Glomerular visceral epithelial cell (primary cell): Measurements from ENCODE around the gene TMEM40.
"Not testable (repeated sequence)": the region's sequence is repeated elsewhere in the genome, so short reads cannot be mapped to it uniquely, and the experiment has no call there.

Experiments used
- DNase-seq: peaks from one replicate; pipeline ENCODE4 v3.0.0-alpha.2; 2016; ENCODE audit errors: extremely low spot score

TMEM40 gene, protein sequence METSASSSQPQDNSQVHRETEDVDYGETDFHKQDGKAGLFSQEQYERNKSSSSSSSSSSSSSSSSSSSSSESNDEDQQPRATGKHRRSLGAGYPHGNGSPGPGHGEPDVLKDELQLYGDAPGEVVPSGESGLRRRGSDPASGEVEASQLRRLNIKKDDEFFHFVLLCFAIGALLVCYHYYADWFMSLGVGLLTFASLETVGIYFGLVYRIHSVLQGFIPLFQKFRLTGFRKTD

DNA sequence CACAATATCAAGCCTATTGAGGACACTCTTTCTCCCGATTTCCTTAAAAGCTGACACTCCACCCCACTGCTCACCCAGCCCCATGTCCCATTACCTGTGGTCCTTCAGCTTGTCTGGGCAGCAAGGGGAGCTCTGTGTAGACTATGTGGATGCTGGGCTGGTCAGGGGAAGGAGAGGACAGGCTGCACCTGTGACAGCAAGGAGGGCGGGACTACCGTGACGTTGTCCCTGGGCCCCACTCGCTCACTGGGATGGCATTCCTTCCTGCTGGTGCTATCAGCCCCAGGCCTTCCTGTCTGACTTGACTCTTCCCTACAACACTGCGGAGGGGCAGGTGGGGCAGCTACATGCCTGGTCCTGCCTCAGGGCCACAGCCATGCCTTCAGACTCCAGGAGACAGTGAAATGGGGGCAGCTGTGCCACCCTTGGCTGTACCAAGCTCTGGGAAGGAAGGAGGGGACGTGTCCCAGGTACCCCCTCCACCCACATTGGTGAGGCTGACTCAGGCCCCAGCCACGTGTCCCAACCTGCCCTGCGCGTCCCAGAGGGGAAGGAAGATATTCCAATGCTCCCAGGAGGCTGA, at the start of gene TMEM40:
TMEM40 (minus strand) TSS at position 163 of the 583 bp plus-strand sequence. CDS start 9,427 bp downstream, outside the sequence.
- peak; percentile 30 for DNase-seq

DNA sequence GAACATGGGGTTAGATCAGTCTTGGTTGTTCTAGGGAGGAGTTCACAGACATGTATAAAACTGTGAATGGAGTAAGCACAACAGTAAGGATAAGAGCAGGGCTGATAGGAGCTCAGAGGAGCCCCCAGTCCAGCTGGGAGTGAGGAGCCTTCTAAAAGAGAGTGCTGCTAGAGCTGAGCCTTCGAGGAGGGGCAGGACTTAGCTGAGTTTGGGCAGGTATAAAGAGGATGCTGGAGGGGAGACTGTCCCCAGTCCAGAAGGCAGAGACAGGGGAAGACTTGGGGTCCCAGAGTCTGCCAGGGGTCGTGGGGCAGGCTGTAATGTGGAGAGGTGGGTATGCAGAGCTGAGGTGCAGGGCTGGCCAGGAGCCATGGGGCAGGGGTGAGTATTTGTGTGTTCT, 49.5 kb upstream of the TMEM40 start:
- no peak for DNase-seq

DNA sequence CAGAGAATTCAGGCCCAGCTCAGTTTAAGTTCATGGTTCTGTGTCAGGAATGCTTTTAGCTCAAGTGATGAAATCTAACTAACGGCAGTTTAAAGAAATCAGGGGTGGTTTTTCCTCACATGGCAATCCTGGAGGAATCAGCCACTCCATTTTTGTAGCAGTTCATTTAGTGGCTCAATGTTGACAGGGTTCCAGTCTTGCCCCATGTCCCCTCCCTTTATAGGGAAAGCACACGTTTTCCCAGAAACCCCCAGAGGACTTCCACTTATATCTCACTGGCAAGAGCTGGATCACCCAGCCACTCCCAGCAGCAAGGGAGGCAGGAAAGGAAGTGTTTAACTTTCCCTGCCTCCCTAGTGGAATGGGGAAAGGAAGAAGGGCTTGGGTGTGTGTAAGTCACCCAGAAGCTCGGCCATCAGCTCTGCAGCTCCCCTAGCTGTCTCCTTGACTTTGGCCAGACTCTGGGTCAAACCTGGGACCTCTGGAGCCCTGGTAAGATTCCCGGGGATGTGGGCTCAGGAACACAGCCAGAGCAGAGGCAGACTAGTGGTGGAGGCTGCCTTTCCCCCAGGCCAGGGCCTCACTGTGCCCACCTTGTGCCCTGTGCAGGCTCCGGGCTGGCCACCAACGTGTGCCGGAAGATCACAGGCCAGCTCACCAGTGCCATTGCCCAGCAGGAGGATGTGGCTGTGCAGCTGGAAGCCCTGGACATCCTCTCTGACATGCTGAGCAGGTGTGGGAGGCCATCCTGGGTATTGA, 48.7 kb upstream of the TMEM40 start:
- no peak for DNase-seq

DNA sequence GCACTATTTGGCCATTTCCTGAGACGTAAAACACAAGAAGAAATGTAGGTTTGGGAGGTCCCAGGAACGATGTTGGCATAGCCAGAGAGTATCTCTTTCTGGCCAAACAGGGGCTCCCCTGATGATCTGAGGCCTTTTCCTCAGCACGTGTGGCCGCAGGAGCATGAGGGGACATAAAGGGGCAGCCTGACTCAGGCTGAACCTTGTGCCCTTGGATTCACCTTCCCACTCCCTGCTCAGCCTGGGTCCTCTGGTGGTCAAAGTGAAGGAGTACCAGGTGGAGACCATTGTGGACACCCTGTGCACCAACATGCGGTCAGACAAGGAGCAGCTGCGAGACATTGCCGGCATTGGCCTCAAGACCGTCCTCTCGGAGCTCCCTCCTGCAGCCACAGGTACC, 48.0 kb upstream of the TMEM40 start:
- DNase-seq = no peak

DNA sequence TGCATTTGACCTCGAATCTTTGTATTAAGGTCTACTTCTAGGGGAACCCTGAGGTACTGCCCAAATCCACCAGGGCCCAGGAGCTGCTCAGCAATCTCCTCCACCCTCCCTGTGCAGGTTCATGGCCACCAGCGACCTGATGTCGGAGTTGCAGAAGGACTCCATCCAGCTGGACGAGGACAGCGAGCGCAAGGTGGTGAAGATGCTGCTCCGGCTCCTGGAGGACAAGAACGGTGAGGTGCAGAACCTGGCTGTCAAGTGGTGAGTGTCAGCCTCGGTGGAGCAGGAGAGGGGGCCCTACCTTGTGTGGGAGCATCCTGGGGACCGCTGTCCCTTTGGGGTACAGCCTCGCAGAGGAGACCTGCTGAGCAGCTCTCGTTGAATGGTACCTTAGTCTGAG, 44.3 kb upstream of the TMEM40 start:
- DNase-seq = no peak

DNA sequence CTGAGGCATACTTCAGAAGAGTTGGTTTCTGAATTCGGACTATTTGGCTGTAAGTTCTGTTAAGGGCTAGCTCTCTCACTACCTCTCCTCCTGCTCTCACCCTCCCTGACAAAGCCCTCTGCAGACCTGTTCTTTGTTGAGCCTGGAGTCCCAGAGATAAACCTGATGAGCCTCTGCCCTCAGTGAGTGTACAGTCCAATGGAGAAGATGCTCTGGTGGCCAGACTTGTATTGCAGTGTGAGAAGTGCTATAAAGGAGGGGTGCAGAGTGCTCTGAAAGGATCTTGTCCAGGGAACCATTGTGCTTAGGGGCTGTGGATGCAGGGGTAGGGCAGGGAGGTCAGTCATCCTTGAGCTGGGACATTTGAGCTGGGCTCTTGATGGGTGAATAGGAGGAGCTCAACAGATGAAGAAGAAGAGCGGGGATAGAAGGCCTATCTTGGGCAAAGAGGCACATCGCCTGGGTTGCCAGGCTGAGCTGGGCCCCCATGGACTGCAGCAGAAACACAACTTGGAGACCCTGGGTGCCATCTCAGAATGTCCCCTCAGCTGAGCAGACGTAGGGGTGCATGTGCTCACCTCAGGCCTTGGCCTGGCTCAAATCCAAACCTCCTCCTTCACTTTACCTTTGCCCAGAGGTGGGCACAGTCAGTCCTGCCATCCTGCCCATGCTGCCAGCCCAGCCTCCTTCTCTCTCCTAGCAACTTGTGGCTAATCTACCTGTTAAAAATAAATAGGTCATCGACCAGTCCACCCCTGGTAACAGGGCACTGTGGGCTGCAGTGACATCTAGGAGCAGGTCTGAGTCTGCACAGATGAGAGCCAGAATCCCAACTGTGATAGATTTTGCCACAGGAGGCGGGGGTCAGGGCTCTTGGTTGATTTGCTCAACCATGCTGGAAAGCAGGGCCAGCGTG, 40.7 kb upstream of the TMEM40 start:
- no peak for DNase-seq

DNA sequence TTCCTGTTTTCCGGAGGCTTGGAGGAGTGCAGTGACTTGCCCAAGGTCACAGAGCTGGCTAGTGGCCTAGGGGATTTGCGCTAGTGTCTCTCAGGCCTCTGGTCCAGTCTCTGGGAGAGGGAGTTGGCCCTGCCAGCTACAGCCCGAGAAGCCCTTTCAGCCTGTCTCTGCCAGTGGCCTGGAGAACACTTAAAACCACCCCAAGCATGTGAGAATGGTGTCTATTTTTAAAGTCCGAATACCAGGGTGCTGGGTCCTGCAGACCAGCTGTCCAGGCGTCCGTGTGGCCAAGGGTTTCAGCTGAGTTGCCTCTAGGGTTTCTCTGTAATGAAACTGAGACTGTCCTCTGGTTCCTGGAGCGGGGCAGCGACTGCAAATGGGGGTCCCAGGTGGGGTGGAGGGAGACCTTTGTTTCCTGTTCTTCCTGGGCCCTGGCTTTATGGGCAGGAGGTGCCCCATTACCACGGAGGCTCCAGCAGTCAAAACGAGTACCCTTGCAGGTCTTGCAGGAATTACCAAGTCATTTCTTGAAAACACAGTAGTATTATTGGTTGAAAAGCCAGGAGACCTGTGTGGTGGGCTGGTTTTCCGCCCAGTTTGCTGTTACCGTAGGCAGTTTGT, 39.6 kb upstream of the TMEM40 start:
- DNase-seq = no peak

DNA sequence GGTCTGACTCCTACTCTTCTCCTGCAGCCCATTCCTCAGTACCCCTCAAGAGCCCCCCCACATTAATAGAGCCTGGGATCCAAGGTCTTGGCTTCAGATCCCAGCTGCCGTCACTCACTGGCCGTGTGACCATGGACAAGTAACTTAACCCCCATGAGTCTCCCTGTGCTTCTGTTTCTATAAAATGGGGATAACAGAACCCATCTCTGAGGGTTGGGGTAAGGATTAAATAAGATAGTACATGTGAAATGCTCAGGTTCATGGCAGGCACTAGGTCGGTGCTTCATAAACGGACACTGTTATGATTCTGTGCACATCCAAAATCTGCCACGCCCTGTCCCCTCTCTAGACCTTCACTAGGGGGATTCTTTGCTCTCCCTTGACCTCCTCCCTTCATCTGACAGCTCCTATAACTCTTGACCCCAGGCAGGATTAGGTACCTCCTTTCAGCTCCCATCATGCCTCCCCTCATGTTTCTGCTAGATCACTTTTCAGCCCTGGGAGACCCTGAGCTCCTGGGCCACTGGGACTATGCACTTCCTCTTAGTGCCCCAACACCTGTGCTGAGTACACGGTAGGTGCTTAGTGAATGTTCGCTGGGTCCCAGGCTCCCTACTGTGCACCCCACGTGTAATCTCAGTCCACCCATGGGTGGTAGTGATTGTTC, 39.0 kb upstream of the TMEM40 start:
- no peak for DNase-seq

DNA sequence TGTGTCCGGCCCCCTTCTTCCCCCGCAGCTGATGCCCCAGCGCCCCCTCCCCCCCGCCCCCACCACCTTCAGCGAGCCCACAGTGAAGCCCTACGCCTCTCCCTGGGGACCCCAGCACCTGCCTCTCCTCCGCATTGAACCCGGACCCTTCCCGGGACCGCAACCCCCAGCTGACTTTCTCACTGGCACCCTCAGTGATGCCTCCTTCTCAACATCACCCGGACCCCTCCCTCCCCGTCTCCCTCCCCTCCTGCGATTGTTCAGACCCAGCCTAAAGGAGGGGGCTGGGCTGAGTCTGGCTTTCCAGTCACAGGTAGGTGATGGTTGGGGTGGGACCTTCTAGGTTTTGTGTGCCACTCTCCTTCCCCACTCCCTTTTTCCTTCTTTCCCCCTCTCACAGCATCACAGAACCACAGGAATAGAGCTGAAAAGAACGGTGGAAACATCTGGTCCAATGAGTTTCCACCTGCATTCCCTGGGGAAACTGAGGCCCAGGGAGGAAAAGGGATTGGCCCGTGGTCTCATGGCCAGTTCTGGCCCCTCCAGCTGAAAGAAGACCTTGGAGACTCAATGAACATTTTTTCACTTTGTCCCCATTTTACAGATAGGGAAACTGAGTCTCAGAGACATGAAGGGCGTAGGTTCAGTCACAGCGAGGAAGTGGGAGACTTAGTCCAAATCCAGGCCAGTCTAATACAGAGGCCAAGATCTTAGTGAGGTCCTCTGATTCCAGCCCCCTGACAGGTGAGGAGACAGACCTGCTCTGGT, 38.2 kb upstream of the TMEM40 start:
- DNase-seq = no peak

DNA sequence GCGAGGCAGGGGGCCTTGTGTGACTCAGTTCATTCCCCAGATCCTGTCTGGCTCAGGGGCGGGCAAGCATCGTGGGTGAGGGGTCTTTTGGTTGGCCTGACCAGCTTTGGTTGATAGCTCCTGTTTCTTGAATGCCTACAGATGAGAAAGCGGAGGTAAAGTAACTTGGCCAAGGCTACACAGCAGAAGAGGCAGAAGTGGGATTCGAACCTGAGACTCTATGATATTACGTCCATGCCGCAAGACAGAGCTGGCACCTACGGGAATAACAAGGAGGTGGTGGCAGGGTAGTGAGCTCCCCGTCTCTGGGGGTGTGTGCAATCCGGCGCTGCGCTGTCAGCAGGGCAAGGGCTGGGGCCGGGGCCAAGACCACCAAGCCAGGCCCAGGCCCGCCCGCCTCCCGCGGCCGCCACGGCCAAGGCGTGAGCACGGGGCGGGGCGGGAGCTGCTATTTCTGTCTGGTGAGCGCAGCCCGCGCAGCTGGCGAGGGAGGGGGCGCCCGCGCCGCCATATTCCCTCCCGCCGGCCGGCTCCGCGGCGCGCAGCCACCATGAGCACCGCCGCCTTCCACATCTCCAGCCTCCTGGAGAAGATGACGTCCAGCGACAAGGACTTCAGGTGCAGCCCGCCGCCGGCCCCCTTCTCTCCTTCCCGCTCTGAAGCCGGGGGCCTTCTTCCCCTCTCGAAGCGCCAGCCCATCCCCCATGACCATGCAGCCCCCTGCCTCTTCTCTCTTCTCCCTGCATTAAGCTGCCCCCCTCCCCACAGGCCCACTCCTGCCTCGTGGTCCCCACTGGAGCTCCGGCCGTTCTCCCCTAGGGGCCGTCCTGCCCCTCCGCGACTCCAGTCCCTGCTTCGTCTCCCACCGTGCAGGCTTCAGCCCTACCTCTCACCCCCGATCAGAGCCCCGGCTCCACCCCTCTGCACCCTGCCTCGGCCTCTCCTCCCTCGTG, 37.4 kb upstream of the TMEM40 start, which contains the start of gene CAND2:
CAND2 (plus strand) TSS at position 510 of the 953 bp plus-strand sequence; CDS start at position 551, 41 bp downstream.
- DNase-seq = no peak

DNA sequence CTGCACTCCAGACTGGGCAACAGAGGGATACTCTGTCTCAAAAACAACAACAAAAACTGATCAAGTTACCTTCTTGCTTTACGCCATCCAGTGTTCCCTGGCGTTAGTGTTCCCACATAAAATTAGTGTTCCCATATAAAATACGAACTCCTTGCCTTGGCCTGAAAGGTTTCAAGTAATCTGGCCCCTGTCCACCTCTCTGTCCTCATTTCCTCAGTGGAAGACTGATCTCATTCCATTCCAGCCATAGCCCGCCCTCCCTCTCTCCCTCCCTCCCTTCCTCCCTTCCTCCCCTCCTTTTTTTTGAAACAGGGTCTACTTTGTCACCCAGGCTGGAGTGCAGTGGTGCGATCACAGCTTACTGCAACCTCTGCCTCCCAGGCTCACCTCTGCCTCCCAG, 34.6 kb upstream of the TMEM40 start:
- no peak for DNase-seq

DNA sequence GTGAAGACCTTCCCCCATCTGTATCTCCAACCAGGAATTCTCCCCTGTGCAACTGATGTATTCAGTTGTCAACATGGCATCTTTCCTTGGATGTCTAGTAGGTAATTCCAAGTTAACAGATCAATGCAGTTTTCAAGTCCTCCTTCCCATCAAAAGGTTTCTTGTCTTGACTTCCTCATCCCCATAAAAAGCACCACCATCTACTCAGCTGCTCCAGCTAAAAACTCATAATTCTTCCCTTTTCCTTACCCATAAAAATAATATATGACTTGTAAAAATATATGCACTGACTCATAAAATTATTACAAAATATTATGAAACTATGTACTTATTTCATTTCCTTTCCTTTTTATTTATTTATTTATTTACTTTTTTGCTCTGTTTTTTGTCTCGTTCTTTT, 32.4 kb upstream of the TMEM40 start:
- DNase-seq = no peak

DNA sequence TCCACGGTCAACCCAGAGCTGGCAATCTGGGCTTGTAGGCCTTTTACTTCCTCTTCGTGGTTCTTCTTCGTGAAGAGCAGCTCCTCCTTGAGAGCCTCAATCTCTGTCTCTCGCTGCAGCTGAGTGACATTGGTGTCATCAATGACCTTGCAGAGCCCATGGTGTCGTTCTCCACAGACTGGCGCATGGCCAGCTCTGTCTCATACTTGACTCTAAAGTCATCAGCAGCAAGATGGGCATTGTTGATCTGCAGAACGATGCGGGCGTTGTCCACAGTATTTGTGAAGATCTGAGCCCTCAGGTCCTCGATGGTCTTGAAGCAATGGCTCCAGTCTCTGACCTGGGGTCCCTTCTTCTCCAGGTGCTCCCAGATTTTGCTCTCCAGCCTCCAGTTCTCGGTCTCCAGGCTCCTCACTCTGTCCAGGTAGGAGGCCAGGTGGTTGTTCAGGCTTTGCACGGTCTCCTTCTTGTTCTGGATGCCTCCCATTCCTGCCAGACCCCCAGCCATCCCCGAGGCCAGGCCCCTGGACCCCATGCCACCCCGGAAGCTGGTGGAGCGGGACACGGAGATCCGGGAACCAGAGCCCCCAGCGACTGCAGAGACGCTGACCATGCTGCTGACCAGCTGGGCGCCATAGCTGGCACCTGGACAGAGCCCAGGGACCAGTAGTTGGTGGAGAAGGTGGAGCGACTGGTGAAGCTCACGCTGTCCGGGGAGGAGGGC, 29.1 kb upstream of the TMEM40 start:
- not testable (repeated sequence) for DNase-seq

DNA sequence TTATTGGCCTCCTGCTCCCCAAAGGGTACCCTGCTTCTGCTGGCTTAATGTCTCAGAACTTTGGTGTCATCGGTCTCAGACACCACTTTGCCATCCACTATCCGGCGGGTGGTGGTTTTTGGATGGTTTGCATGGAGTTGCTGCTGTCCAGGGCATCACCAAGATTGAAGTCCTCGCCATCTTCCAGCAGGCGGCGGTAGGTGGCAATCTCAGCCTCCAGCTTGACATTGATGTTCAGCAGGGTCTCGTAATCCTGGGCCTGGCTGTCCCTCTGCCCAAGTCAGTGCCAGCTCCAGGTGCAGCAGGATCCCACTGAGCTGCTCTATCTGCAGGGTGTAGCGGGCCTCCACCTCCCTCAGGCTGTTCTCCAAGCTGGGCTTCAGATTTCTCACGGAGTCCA, 28.3 kb upstream of the TMEM40 start:
- not testable (repeated sequence) for DNase-seq

DNA sequence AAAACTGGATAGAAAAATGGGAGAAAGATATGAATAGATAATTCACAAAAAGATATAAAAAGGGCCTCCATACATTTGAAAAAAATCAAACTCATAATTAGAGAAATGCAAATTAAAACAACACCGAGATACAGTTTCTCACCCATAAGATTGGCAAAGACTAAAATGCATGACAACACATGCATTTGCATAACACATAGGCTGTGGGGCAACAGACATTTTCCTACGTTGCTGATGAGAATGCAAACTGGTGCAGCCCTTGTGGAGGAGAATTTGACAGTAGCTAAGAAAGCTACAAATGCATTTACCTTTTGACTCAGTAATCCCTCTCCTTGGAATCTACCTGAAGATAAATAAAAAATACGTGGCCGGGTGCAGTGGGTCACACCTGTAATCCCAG, 26.0 kb upstream of the TMEM40 start:
- no peak for DNase-seq

DNA sequence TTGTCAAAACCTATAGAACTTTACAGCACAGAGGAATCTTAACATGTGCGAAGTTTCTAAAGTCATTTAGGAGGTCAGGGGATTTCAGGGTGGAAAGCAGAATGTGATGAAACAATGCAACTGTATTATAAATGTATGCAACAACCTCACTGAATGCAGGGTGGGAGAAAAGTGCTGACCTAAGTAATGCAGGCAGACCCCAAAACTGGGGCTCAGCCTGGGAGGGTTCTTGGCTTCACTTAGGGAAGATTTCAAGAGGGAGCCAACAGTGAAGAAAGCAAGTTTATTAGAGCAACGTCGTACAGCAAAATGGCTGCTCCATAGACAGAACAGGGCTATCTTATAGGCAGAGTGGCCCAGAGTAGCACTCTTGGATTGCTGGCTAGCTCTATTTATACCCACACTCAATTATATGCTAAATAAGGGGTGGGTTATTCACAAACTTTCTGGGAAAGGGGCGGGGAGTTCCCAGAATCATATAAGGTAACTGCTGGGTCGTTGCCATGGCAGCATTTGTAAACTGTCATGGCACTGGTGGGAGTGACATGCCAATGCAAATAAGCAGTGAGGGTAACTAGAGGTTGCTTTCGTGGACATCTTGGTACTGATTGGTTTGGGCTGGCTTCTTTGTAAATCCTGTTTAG, 23.2 kb upstream of the TMEM40 start:
- no peak for DNase-seq

DNA sequence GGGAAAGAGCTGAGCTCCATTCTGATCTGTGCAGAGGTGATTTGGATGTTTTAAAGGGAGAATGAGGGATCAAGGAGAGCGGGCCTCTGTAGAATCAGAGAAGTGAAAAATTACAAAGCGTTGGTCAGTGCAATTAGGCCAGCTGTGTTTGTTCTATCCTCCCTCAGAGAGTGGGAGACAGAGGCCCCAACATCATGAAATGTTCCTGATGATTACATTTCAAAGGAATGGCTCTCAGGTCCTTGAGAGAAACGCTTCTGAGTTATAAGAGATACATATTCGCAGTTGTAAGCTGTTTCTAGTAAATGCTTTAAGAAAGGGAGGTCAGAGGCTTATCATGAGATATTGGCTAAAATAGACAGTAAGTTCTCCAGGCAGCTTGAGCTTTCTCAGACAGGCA, 21.7 kb upstream of the TMEM40 start:
- no peak for DNase-seq

DNA sequence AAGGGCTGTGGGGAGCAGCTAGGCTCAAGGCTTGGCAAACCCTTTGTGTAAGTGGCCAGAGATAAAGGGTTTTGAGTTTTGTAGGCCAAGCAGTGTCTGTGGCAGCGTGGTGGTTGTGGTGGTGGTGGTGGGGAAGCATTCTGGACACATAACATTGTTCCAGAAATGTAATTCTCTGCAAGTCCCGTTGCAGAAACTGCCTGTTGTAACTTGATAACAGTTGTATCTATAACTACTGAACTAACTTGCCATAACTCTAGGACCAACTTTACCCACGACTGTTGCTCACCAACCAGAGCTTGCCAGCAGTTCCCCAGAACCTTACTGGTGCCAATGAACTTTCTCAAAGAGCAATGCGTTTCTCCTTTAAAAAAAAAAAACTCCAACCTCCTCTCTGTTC, 18.1 kb upstream of the TMEM40 start:
- DNase-seq = no peak
